NCI-H1048 (cell line): ENCODE results near the gene RPS5.
"Not testable (repeated sequence)": the region's sequence is repeated elsewhere in the genome, so short reads cannot be mapped to it uniquely, and the experiment has no call there.

Experiments
- DNase-seq: peaks from one replicate; lab custom pipeline; 2025; lab: John Stamatoyannopoulos, UW

The RPS5 gene

GRCh38 chr19:58386576-58387337 is at the start of gene RPS5:
TSS of gene RPS5 (plus strand) at chr19:58387269. CDS start at chr19:58388138, 869 bp downstream.
- DNase-seq = peak; percentile 98

GRCh38 chr19:58338336-58338735 is 48.7 kb upstream of the RPS5 start:
- DNase-seq = no peak

- no peak for DNase-seq
Measured at GRCh38 chr19:58338825-58339558, 48.1 kb upstream of the RPS5 start.

GRCh38 chr19:58345558-58345957 is 41.5 kb upstream of the RPS5 start:
- no peak for DNase-seq

- peak; percentile 11 for DNase-seq
Measured at GRCh38 chr19:58346961-58347929, 39.8 kb upstream of the RPS5 start.

- DNase-seq = not testable (repeated sequence)
Measured at GRCh38 chr19:58348080-58348479, 39.0 kb upstream of the RPS5 start.

GRCh38 chr19:58349590-58349989 is 37.5 kb upstream of the RPS5 start:
- no peak for DNase-seq

GRCh38 chr19:58350001-58350861 is 36.8 kb upstream of the RPS5 start:
- no peak for DNase-seq

- DNase-seq = no peak
Measured at GRCh38 chr19:58350871-58351557, 36.1 kb upstream of the RPS5 start.

GRCh38 chr19:58351558-58351878 is 35.6 kb upstream of the RPS5 start:
- DNase-seq = no peak

- no peak for DNase-seq
Measured at GRCh38 chr19:58351990-58352755, 34.9 kb upstream of the RPS5 start.

- DNase-seq = no peak
Measured at GRCh38 chr19:58352760-58353671, 34.1 kb upstream of the RPS5 start, which contains the start of gene A1BG. TSS of gene A1BG (minus strand) at chr19:58353492. CDS start at chr19:58353437, 55 bp downstream.

- DNase-seq = no peak
Measured at GRCh38 chr19:58353717-58354477, 33.2 kb upstream of the RPS5 start.

GRCh38 chr19:58354478-58355030 is 32.5 kb upstream of the RPS5 start:
- no peak for DNase-seq

- DNase-seq = no peak
Measured at GRCh38 chr19:58355215-58355796, 31.8 kb upstream of the RPS5 start.

GRCh38 chr19:58355908-58356765 is 30.9 kb upstream of the RPS5 start:
- no peak for DNase-seq
